GM20431 (cell line): ENCODE results near the gene PAPLN.
"Not testable (repeated sequence)": the region's sequence is repeated elsewhere in the genome, so short reads cannot be mapped to it uniquely, and the experiment has no call there.

Source experiments
- in situ Hi-C: fragments of 300-500 bp; cut with MseI, MboI; formaldehyde crosslinking; loops from one replicate; pipeline ENCODE4 v1.15.0; 2020; ENCODE audit warnings: low sequenced_read_pairs; ENCODE audit not compliant: unreplicated experiment

Gene PAPLN, protein sequence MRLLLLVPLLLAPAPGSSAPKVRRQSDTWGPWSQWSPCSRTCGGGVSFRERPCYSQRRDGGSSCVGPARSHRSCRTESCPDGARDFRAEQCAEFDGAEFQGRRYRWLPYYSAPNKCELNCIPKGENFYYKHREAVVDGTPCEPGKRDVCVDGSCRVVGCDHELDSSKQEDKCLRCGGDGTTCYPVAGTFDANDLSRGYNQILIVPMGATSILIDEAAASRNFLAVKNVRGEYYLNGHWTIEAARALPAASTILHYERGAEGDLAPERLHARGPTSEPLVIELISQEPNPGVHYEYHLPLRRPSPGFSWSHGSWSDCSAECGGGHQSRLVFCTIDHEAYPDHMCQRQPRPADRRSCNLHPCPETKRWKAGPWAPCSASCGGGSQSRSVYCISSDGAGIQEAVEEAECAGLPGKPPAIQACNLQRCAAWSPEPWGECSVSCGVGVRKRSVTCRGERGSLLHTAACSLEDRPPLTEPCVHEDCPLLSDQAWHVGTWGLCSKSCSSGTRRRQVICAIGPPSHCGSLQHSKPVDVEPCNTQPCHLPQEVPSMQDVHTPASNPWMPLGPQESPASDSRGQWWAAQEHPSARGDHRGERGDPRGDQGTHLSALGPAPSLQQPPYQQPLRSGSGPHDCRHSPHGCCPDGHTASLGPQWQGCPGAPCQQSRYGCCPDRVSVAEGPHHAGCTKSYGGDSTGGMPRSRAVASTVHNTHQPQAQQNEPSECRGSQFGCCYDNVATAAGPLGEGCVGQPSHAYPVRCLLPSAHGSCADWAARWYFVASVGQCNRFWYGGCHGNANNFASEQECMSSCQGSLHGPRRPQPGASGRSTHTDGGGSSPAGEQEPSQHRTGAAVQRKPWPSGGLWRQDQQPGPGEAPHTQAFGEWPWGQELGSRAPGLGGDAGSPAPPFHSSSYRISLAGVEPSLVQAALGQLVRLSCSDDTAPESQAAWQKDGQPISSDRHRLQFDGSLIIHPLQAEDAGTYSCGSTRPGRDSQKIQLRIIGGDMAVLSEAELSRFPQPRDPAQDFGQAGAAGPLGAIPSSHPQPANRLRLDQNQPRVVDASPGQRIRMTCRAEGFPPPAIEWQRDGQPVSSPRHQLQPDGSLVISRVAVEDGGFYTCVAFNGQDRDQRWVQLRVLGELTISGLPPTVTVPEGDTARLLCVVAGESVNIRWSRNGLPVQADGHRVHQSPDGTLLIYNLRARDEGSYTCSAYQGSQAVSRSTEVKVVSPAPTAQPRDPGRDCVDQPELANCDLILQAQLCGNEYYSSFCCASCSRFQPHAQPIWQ

DNA sequence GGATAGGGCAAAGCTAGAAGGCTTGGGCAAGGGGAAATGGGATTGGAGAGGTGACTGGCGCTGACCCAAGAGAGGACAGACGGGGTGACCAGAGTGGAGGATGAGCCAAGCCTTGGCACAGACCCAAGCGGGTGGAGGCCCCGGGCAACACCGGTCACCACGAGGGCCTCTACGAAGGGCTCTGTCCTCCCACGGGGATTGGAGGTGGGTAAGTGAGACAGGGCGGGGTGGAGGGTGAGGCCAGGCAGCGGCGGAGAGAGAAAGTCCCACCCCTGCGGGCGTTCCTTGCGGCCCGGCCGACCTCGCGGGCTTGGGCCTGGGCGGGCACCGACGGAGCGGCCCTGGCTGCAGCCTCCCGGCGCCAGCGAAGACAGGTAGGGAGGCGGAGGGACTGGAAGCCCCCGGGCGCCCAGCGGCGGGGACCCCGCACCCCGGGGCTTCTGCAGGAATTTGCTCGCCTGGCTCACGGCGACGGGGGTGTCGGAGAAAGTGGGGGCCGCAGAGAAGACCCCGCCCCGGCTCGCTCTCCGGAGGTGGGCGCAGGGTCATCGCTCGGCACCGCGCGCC is at the start of gene PAPLN:
PAPLN (plus strand) TSS at position 288 of the 567 bp plus-strand sequence. CDS start 2,273 bp downstream, outside the sequence.
- in situ Hi-C loops = no loop called here

DNA sequence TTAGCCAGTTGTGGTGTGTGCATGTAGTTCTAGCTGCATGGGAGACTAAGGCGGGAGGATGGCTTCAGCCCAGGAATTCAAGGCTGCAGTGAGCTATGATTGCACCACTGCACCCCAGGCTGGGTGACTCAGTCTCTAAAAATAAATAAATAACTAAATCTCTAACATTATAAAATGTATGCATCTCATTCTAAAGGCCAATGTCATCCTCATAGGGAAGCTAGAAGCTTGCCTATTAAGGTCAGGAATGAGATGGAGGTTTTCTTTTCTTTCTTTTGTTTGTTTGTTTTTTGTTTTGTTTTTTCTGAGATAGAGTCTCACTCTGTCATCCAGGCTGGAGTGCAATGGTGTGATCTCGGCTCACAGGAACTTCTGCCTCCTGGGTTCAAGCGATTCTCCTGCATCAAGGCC is 48.8 kb upstream of the PAPLN start:
- in situ Hi-C loops = no loop called here

DNA sequence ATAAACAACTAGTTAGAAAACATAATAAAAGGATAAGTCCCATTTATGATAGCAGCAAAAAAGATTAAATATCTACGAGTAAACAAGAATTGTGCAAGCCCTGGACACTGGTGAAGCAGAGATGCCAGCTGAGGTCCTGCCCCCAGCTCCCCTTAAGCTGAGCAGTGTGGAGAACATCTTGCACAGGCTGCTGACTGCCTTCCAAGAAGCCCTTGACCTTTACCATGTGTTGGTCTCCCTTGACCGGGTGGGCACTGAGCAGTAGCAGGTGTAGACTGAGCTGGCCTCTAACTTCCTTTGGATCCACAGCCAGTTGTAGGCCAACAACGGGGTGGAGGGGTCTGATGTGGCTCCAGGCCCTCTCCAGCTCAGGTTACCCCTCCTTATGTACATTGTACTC is 47.7 kb upstream of the PAPLN start:
- in situ Hi-C loops = no loop called here

DNA sequence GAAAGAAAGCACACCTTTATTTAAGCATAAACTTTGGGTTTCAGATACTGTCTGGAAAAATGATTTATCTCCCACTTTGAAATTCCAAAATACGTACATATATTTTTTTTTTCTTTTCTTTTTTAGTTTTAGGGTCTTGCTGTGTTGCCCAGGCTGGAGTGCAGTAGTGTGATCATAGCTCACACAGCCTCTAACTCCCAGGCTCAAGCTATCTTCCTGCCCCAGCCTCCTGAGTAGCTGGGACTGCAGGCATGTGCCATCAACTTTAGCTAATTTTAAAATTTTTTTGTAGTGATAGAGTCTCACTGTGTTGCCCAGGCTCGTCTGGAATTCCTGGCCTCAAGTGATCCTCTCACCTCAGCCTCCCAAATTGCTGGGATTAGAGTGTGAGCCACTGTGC is 45.9 kb upstream of the PAPLN start:
- in situ Hi-C loops = no loop called here

DNA sequence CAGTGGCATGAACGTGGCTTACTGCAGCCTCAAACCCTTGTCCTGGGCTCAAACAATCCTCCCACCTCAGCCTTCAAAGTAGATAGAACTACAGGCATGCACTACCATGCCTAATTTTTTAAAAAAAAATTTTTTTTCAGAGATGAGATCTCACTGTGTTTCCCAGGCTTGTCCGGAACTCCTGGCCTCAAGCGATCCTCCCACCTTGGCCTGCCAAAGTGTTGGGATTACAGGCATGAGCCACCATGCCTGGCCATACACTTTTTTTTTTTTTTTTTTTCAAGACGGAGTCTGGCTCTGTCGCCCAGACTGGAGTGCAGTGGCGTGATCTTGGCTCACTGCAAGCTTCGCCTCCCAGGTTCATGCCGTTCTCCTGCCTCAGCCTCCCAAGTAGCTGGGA is 43.0 kb upstream of the PAPLN start:
- in situ Hi-C loops = not testable (repeated sequence)

DNA sequence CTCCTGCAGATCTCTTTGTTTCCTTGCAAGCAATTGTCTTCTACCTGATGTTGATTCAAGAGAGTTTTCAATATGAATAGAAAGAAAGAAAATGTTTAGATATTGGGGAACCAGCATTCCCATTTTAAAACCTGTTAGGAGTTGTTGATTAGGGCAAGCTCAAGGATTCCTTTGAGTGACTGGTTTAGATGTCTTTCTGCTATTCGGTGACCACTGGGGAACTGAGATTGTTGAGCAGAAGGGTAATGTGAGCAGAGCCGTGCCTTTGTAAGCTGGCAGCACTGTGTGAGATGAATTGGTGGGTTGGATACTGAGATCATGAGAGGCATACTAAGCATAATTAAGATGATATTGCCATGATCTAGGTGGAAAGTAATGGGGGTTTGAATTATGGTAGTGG is 39.1 kb upstream of the PAPLN start:
- in situ Hi-C loops = no loop called here

DNA sequence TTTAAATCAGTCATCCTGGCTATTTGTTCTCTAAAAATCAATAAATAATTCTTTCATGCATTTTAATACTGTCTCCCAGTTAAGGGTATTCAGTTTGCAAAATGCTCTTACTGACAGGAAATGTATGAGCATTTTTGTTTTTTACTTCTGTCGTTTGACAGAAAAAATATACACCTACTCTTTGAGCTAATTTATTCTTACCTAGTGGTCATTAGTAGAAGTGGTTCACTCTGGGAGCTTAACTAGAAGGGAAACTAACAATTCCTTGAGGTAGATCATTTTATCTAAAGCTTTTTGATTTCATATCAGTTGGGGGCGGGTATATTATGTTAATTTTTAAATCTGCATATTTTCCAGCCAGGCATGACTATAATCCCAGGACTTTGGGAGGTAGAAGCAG is 33.8 kb upstream of the PAPLN start:
- in situ Hi-C loops = no loop called here

DNA sequence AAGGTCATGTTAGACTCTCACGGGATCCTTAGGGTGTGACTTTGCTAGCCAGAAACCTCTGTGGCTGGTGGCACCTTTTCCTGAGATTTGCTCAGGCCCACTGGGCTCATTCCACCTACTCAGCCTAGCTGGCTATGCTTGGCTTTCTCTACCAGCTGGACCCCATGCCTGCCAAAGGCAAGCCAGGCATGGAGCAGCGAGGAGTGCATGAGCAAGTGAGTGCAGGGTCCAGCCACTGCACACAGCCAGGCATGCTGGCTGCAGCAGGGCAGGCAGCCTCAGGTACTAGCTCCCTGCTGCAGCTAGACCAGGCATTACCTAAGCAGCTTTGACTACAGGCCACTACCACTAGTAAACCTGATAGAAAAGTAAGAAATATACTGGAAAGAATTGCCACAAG is 29.7 kb upstream of the PAPLN start:
- in situ Hi-C loops = no loop called here

DNA sequence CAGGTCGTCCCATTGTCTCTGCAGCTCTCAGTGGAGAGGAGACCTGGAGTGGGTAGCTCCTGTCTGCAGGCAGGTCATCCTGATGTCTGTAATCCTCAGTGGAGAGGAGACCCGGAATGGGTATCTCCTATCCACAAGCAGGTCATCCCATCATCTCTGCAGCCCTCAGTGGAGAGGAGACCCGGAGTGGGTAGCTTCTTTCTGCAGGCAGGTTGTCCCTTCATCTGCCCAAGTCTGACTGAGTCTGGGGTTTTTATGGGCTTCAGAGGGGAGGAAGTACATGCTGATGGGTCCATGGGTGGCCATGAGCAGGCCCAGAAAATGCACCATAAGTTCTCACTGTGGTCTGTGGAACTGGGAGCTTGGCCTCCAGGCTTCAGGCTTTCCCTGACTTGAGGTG is 28.9 kb upstream of the PAPLN start:
- in situ Hi-C loops = no loop called here

DNA sequence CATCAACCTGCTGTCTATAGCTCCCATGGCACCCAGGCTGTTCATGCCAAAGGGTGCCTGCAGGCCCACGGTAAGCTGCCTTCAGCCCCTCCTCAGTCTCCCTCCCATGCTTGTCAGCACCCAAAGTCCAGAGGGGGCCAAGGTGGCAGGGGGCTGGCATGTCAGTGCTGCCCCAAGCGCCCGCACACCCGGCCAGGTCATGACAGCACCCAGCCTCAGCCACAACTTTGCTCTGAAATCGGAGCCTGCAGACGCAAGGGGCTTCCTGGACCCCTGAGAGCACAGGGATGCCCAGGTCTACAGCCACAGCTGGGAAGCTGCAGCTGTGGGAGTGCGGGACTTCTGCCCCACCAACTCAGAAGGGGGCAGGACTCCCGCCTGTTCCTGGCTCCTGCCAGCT is 28.5 kb upstream of the PAPLN start:
- in situ Hi-C loops = no loop called here

DNA sequence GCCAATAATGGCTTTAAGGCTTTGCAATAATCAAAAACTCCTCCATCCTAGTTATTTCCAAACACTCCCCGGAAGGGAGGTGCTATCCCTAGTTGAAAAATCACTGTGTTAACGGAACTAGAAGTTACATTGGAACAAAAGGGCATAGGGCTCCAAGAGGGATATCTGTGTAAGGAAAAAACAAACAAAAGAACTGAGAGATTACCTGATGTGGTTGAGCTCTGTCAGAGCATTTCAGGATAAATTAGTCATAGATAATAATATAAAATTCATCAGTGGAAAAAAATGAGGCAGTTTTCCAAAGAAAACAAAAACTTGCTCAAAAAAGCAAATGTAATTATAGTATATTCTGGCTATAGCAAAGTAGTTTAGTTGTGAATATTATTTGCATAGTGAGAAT is 27.4 kb upstream of the PAPLN start:
- in situ Hi-C loops = no loop called here

DNA sequence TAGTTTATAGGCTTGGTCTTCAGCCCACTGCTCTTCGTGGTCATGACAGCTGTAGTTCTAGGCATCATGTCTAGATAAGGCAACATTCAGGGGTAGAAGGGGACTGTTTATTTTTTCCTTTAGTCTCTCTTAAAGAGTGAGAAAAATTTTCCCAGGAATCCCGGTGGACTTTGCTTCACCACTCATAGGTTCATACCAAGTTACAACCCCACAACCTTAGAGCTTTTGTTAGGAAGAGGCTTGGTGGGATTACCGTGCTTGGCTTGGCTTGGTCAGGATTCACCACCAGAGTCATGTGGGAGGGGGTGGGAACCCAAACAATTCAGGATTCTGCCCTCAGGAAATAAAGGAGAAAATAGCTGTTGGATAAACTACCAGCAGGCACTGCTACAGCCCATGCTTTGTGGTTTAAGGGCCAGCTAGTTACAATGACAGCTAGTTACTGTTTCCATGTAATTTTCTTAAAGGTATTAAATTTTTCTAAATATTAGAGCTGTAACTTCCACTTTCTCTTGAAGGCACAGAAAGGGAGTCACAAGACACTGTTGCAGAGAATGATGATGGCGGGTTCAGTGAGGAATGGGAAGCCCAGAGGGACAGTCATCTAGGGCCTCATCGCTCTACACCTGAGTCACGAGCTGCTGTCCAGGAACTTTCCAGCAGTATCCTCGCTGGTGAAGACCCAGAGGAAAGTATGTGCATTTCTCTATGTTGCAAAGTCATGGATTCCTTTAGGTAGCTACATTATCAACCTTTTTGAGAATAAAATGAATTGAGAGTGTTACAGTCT is 25.9 kb upstream of the PAPLN start:
- in situ Hi-C loops = no loop called here

DNA sequence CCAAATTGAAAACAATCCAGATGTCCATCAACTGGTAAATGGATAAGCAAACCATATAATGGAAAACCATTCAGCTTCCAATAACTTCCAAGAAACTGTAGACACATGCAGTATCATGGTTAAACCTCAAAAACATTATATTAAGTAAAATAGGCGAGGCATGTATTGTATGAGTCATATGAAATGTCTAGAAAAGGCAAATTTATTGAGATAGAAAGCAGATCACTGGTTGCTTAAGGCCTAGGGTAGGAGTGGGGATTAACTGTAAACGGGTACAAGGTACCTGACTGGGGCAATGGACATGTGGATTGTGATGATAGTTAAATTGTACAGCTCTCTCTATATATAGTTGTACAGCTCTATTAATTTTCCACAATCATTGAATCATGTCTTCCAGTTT is 21.3 kb upstream of the PAPLN start:
- in situ Hi-C loops = no loop called here

DNA sequence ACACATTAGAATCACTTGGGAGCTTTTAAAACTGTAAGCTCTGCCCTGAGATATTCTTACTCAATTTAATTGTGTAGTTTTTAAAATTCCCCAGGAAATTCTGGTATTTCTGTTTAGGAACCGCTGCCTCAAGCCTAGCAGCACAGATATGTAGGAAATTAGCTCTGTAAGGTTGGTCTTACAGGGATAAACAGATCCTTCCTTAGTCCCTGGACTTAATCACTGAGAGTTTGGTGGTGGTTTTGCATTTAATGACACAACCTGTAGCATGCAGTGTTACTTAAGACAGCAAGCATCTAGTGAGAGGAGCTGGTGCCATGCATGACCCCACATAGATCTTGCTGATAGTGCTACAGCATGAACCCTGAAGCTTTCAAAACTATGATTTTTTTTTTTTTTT is 19.9 kb upstream of the PAPLN start:
- in situ Hi-C loops = no loop called here

DNA sequence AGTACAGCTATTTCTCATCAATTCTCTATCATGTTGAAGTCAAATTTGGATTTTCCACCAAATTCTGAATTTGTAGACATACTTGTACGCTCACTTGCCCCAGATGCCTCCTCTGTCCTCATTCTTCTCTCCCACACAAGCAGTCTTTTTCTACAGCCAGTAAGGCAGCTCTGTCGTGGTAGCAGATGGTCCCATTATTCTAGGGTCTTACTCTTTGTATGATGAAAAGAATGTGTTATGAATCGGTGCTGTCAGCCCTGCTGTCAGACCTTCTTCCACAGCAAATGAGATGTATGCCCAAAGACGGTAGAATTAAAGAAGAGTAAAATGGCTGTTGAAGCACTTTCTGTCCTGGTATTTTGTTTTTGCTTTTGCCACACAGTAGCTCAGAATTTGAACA is 17.2 kb upstream of the PAPLN start:
- in situ Hi-C loops = no loop called here

DNA sequence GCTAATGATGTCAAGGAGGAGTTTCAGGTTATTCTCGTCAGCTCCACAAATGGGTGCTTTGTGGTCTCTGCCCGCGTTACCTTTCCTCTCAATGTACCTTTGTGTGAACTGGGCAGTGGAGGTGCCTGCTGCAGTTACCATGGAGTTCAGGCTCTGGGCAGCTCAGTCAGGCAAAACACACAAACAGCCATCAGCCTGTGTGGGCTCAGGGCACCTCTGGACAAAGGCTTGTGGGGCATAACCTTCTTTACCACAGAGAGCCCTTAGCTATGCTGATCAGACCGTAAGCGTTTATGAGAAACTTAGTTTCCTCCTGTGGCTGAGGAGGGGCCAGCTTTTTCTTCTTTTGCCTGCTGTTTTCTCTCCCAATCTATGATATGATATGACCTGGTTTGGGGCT is 16.7 kb upstream of the PAPLN start:
- in situ Hi-C loops = no loop called here

DNA sequence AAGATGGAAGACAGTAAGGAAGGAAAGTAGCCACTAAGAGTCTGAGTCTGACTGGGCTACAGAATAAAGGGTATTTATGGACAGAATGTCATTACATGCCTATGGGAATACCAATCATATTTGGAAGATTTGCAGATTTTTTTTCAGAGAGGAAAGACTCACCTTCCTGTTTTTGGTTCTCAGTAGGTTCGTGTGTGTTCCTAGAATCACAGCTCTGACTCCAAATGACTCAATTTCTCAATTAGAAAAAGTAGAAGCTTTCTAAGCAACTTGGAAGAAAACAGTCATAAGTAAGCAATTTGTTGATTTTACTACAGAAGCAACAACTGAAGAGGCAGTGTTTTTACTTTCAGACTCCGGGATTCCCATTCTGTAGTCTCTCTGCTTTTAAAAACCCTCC is 15.4 kb upstream of the PAPLN start:
- in situ Hi-C loops = no loop called here

DNA sequence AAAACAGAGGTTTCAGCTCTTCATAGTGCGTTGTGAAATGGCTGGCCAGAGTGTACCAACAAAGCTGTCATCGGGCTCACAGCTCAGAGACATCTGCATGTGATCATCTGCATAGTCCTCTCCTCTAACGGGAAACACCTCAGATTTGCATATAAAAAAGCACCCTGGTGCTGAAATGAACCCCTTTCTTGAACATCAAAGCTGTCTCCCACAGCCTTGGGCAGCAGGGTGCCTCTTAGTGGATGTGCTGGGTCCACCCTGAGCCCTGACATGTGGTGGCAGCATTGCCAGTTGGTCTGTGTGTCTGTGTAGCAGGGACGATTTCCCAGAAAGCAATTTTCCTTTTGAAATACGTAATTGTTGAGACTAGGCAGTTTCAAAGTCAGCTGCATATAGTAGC is 14.3 kb upstream of the PAPLN start:
- in situ Hi-C loops = no loop called here

DNA sequence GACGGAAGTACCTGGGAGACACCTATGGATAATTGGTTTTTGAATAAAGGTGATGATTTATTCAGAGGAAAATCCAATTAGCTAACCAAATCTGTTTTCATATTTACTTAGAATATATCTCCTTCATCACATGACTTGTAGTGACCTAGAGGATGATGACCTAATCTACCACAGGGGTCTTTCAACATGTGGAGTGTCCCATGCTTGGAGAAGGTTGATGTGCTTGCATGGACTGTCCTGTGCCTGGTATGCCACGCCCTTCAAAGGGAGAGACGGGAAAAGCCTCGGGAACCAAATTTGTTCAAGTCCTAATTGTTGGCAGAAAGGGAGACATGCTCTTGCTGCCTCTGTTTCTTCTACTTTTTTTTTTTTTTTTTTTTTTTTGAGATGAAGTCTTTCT is 11.8 kb upstream of the PAPLN start:
- in situ Hi-C loops = no loop called here
